Astrocyte (in vitro differentiated cells and primary cell): Measurements from ENCODE around the gene PUDP. TPM values are rescaled to one million over a fixed set of nuclear protein-coding genes. Genes with fewer than 3 reads are reported as not detected.

ENCODE experiments used
- DNase-seq: peaks from one replicate; pipeline ENCODE4 v3.0.0-alpha.2; 2010; ENCODE audit warnings: low read depth
- FAIRE-seq: peaks from 2 replicates; lab custom pipeline; 2011; peaks lifted over from hg19 to GRCh38; lab: Jason Lieb, UNC
- H2AFZ ChIP-seq: 2 replicates; pipeline ENCODE4 v1.6.0; 2012; ENCODE audit warnings: low read depth, low read length, inconsistent platforms
- H3K27ac ChIP-seq: 2 replicates; pipeline ENCODE4 v1.5.1; 2011; ENCODE audit warnings: low read depth, low read length, inconsistent platforms
- H3K27me3 ChIP-seq: 2 replicates; pipeline ENCODE4 v1.6.0; 2011; ENCODE audit warnings: low read length, inconsistent platforms; ENCODE audit not compliant: insufficient read depth
- H3K36me3 ChIP-seq: 2 replicates; pipeline ENCODE4 v1.5.1; 2011; ENCODE audit warnings: low read length, inconsistent platforms; ENCODE audit not compliant: insufficient read depth
- H3K4me1 ChIP-seq: 2 replicates; pipeline ENCODE4 v1.5.1; 2011; ENCODE audit warnings: low read length, inconsistent platforms; ENCODE audit not compliant: insufficient read depth
- H3K4me2 ChIP-seq: 2 replicates; pipeline ENCODE4 v1.6.0; 2012; ENCODE audit warnings: low read length, inconsistent platforms
- H3K4me3 ChIP-seq: 2 replicates; pipeline ENCODE4 v1.5.1; 2011; ENCODE audit warnings: low read depth, mild to moderate bottlenecking, low read length, inconsistent platforms; ENCODE audit not compliant: insufficient read depth
- H3K79me2 ChIP-seq: 2 replicates; pipeline ENCODE4 v1.6.0; 2012; ENCODE audit warnings: mild to moderate bottlenecking, low read length, inconsistent platforms; ENCODE audit not compliant: insufficient read depth
- H3K9ac ChIP-seq: 2 replicates; pipeline ENCODE4 v1.6.0; 2012; ENCODE audit warnings: mild to moderate bottlenecking, low read length, inconsistent platforms
- H3K9me3 ChIP-seq: 2 replicates; pipeline ENCODE4 v1.5.1; 2012; ENCODE audit warnings: low read depth, mild to moderate bottlenecking, low read length, inconsistent platforms; ENCODE audit not compliant: insufficient read depth
- H4K20me1 ChIP-seq: 2 replicates; pipeline ENCODE4 v1.6.0; 2012; ENCODE audit warnings: low read length, inconsistent platforms; ENCODE audit not compliant: insufficient read depth
- H3K27ac Mint-ChIP-seq: one replicate; pipeline ENCODE4 v1.8.0; 2021; ENCODE audit warnings: mild to moderate bottlenecking, mixed read lengths; ENCODE audit not compliant: unreplicated experiment
- H3K27me3 Mint-ChIP-seq: one replicate; pipeline ENCODE4 v1.8.0; 2021; ENCODE audit warnings: low read depth, mixed read lengths; ENCODE audit not compliant: unreplicated experiment
- H3K36me3 Mint-ChIP-seq: one replicate; pipeline ENCODE4 v1.8.0; 2021; ENCODE audit warnings: low read depth, mixed read lengths; ENCODE audit not compliant: unreplicated experiment
- H3K4me1 Mint-ChIP-seq: one replicate; pipeline ENCODE4 v1.8.0; 2021; ENCODE audit warnings: low read depth, mixed read lengths; ENCODE audit not compliant: unreplicated experiment
- H3K4me3 Mint-ChIP-seq: one replicate; pipeline ENCODE4 v1.8.0; 2021; ENCODE audit warnings: mild to moderate bottlenecking, moderate library complexity, mixed read lengths; ENCODE audit not compliant: unreplicated experiment
- H3K9me3 Mint-ChIP-seq: one replicate; pipeline ENCODE4 v1.8.0; 2021; ENCODE audit warnings: mild to moderate bottlenecking, mixed read lengths; ENCODE audit not compliant: unreplicated experiment
- EZH2 ChIP-seq: IDR thresholded peaks from 2 replicates; pipeline ENCODE4 v1.6.1; 2012; ENCODE audit warnings: mild to moderate bottlenecking, low read length, inconsistent platforms; ENCODE audit not compliant: insufficient read depth
- total RNA-seq: library from RNA; stranded (reverse); gene quantifications from 2 replicates; pipeline ENCODE4 v1.2.1, GENCODE V29; 2021
- TF ChIP-seq, protein P1 (sequence below): IDR thresholded peaks from 2 replicates; pipeline ENCODE4 v1.5.1; 2011; ENCODE audit warnings: low read depth, mild to moderate bottlenecking, inconsistent platforms, low read length, moderate library complexity; ENCODE audit not compliant: insufficient read depth

Gene PUDP
- total RNA-seq, 1 donor from 2014 or later: 21.8 TPM

DNA sequence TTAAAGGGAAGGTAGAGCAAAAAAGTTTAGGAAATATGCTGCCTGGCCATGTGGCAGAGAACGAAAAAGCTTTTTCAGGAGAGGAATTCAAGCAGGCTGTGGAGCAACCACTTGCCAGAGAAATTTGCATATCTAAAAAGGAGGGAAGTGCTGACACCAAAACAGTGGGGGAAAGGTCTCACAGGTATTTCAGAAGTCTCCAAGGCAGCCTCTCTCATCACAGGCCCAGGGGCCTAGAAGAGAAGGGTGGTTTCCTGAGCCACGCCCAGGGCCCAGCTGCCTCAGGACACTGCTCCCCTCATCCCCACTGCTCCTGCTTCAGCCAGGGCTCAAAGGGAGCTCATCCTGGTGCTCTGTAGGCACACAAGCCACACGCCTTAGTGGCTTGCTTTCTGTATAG lies 30.4 kb downstream of the PUDP start:
- no peak overlapping the region for H3K27ac Mint-ChIP-seq
- no peaks in the 10 kb centered on the region for H3K9me3 ChIP-seq
- no peak overlapping the region for H3K4me3 Mint-ChIP-seq
- H3K4me1 ChIP-seq: peaks cover 8% of the 10 kb centered on the region
- H3K79me2 ChIP-seq: peaks cover 15% of the 10 kb centered on the region
- H3K4me2 ChIP-seq: no peak overlapping the region
- H3K27me3 ChIP-seq: no peaks in the 10 kb centered on the region
- peaks cover 9% of the 10 kb centered on the region for H3K4me1 Mint-ChIP-seq
- H4K20me1 ChIP-seq: peaks cover 36% of the 10 kb centered on the region
- no peak overlapping the region for H2AFZ ChIP-seq
- H3K27me3 Mint-ChIP-seq: no peaks in the 10 kb centered on the region
- no peak for FAIRE-seq
- TF ChIP-seq, protein P1, sequence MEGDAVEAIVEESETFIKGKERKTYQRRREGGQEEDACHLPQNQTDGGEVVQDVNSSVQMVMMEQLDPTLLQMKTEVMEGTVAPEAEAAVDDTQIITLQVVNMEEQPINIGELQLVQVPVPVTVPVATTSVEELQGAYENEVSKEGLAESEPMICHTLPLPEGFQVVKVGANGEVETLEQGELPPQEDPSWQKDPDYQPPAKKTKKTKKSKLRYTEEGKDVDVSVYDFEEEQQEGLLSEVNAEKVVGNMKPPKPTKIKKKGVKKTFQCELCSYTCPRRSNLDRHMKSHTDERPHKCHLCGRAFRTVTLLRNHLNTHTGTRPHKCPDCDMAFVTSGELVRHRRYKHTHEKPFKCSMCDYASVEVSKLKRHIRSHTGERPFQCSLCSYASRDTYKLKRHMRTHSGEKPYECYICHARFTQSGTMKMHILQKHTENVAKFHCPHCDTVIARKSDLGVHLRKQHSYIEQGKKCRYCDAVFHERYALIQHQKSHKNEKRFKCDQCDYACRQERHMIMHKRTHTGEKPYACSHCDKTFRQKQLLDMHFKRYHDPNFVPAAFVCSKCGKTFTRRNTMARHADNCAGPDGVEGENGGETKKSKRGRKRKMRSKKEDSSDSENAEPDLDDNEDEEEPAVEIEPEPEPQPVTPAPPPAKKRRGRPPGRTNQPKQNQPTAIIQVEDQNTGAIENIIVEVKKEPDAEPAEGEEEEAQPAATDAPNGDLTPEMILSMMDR: no peak
- no peak for TF ChIP-seq EZH2
- no peak overlapping the region for H3K9ac ChIP-seq
- no peaks in the 10 kb centered on the region for H3K9me3 Mint-ChIP-seq
- DNase-seq: no peak
- no peak overlapping the region for H3K4me3 ChIP-seq
- no peaks in the 10 kb centered on the region for H3K36me3 ChIP-seq
- H3K27ac ChIP-seq: no peak overlapping the region
- peaks cover 5% of the 10 kb centered on the region for H3K36me3 Mint-ChIP-seq

DNA sequence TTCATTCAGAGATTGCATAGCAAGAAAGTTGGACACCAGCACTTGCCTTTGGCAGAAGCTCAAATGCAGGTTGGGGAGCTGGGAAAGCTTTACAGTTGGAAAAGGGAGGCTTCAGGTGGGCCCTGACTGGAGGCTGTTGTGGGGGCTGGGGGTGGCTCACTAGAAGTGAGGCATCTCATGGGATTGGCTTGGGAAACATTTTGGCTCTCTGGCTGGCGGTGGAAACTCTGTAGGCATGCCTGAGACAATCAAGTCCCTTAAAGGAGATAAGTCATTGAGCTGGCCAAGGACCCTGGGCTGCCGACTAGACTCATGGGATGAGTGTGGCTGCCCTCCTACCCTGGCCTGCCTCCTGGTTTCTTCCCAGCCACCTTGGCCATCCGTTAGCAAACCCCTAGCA lies 31.9 kb downstream of the PUDP start:
- FAIRE-seq: no peak
- TF ChIP-seq EZH2: no peak
- TF ChIP-seq, protein P1: no peak
- no peaks in the 10 kb centered on the region for H3K27me3 ChIP-seq
- no peak overlapping the region for H3K9ac ChIP-seq
- peaks cover 25% of the 10 kb centered on the region for H4K20me1 ChIP-seq
- no peak overlapping the region for H3K4me3 Mint-ChIP-seq
- H3K36me3 ChIP-seq: no peaks in the 10 kb centered on the region
- DNase-seq: no peak
- H3K4me1 ChIP-seq: peaks cover 8% of the 10 kb centered on the region
- peaks cover 8% of the 10 kb centered on the region for H3K4me1 Mint-ChIP-seq
- H3K27ac ChIP-seq: no peak overlapping the region
- no peaks in the 10 kb centered on the region for H3K27me3 Mint-ChIP-seq
- peaks cover 15% of the 10 kb centered on the region for H3K79me2 ChIP-seq
- H3K4me3 ChIP-seq: no peak overlapping the region
- H3K36me3 Mint-ChIP-seq: peaks cover 5% of the 10 kb centered on the region
- no peak overlapping the region for H3K4me2 ChIP-seq
- H2AFZ ChIP-seq: no peak overlapping the region
- no peak overlapping the region for H3K27ac Mint-ChIP-seq
- no peaks in the 10 kb centered on the region for H3K9me3 Mint-ChIP-seq
- no peaks in the 10 kb centered on the region for H3K9me3 ChIP-seq

DNA sequence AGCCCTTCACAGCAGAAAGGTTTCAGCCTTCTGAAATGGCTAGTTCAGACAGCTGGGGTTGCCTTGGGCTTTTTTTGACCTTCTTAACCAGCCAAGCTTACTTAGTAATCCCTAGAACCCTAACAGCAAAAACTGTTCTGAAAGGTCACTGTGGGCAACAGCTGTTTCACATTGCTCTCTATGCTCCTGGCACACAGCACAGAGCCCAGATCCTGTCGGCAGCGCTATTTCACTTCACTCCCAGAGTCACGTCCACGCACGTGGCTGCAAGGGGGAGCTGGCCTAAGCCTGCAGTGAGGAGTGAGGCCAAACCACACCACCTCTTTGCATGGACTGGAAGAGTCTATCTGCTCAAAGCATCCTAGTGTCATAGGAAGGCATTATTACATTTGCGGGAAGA lies 32.4 kb downstream of the PUDP start:
- TF ChIP-seq, protein P1: no peak
- no peak for TF ChIP-seq EZH2
- H3K4me1 ChIP-seq: peaks cover 4% of the 10 kb centered on the region
- no peaks in the 10 kb centered on the region for H3K27me3 ChIP-seq
- peaks cover 5% of the 10 kb centered on the region for H3K36me3 Mint-ChIP-seq
- no peak overlapping the region for H3K4me3 Mint-ChIP-seq
- no peaks in the 10 kb centered on the region for H3K9me3 ChIP-seq
- H3K4me1 Mint-ChIP-seq: peaks cover 5% of the 10 kb centered on the region
- H3K4me3 ChIP-seq: no peak overlapping the region
- FAIRE-seq (no peak), DNase-seq (no peak)
- H3K9me3 Mint-ChIP-seq: no peaks in the 10 kb centered on the region
- H3K9ac ChIP-seq: no peak overlapping the region
- H3K79me2 ChIP-seq: peaks cover 11% of the 10 kb centered on the region
- H2AFZ ChIP-seq: no peak overlapping the region
- no peak overlapping the region for H3K27ac ChIP-seq
- no peaks in the 10 kb centered on the region for H3K27me3 Mint-ChIP-seq
- H3K36me3 ChIP-seq: no peaks in the 10 kb centered on the region
- peaks cover 20% of the 10 kb centered on the region for H4K20me1 ChIP-seq
- no peak overlapping the region for H3K4me2 ChIP-seq
- no peak overlapping the region for H3K27ac Mint-ChIP-seq
